T-cell (primary cell): ENCODE data around the gene ATP5MC2. TPM values are rescaled to one million over a fixed set of nuclear protein-coding genes. Genes with fewer than 3 reads are reported as not detected.

Experiments
- ATAC-seq, 4 experiments: fragments of 200-7000 bp in 3 of 4; fragments of 150-1000 bp in 1 of 4; cut with Tn5 transposase; replicated peaks in 1 of 4; 1 replicate in 3 of 4; 2 replicates in 1 of 4; pipeline ENCODE4 v1.10.0; 2021; ENCODE audit warnings: moderate library complexity in 3 of 4, mild to moderate bottlenecking in 2 of 4, moderate number of reproducible peaks in 1 of 4
- CTCF ChIA-PET, 2 donors: fragments of 300-600 bp; sonication (Branson Sonifier 250); formaldehyde crosslinking; loops; one replicate each; lab custom pipeline; 2022; ENCODE audit warnings: antibody characterized with exemption in 2 of 2; lab: Charles Lee
- POLR2A ChIA-PET, 2 donors: fragments of 300-600 bp; sonication (Branson Sonifier 250); formaldehyde crosslinking; loops; one replicate each; lab custom pipeline; 2022; ENCODE audit warnings: antibody characterized with exemption in 2 of 2; lab: Charles Lee
- DNase-seq, 35 experiments: peaks; one replicate each; pipeline versions ENCODE4 v3.0.0 to v3.0.0-alpha.2; 2013 to 2023
- H3K27ac ChIP-seq: one replicate; pipeline ENCODE4 v1.5.1; 2013; ENCODE audit warnings: low read length
- H3K27me3 ChIP-seq, 2 experiments: replicated peaks in 1 of 2; 1 replicate in 1 of 2; 2 replicates in 1 of 2; pipeline versions ENCODE4 v1.6.1 to v1.7.0; 2013; ENCODE audit warnings: low read length in 1 of 2, mixed read lengths in 1 of 2; ENCODE audit not compliant: control insufficient read depth in 2 of 2, insufficient read depth in 2 of 2; ENCODE audit errors: extremely low read depth in 1 of 2
- H3K36me3 ChIP-seq, 2 donors: 1 replicate in 1 of 2; 2 replicates in 1 of 2; pipeline versions ENCODE4 v1.6.1 to v1.7.0; 2013; ENCODE audit warnings: low read length in 1 of 2; ENCODE audit not compliant: control insufficient read depth in 2 of 2, insufficient read depth in 1 of 2; ENCODE audit errors: extremely low read depth in 1 of 2
- H3K4me1 ChIP-seq, 2 experiments: 1 replicate in 1 of 2; 2 replicates in 1 of 2; pipeline versions ENCODE4 v1.6.1 to v1.7.0; 2013; ENCODE audit warnings: low read length in 2 of 2, mixed read lengths in 1 of 2; ENCODE audit not compliant: insufficient read depth in 2 of 2, control insufficient read depth in 1 of 2; ENCODE audit errors: extremely low read depth in 1 of 2
- H3K4me3 ChIP-seq, 2 donors: 1 replicate in 1 of 2; 2 replicates in 1 of 2; pipeline versions ENCODE4 v1.5.1 to v1.7.0; 2013; ENCODE audit warnings: mild to moderate bottlenecking in 2 of 2, low read length in 1 of 2, moderate library complexity in 1 of 2; ENCODE audit not compliant: control insufficient read depth in 1 of 2; ENCODE audit errors: extremely low read depth in 1 of 2
- H3K9me3 ChIP-seq: 2 replicates; pipeline ENCODE4 v1.7.0; 2013
- H3K27ac Mint-ChIP-seq, 2 donors: one replicate each; pipeline ENCODE4 v1.8.0; 2020 to 2021; ENCODE audit warnings: mild to moderate bottlenecking in 2 of 2, mixed read lengths in 2 of 2
- H3K27me3 Mint-ChIP-seq, 2 donors: one replicate each; pipeline ENCODE4 v1.8.0; 2021 to 2022; ENCODE audit warnings: mixed read lengths in 2 of 2
- H3K36me3 Mint-ChIP-seq: one replicate; pipeline ENCODE4 v1.8.0; 2021; ENCODE audit warnings: mixed read lengths
- H3K4me1 Mint-ChIP-seq, 3 donors: one replicate each; pipeline ENCODE4 v1.8.0; 2020 to 2022; ENCODE audit warnings: mixed read lengths in 3 of 3, mild to moderate bottlenecking in 1 of 3
- H3K4me3 Mint-ChIP-seq, 3 donors: one replicate each; pipeline ENCODE4 v1.8.0; 2020 to 2022; ENCODE audit warnings: mild to moderate bottlenecking in 3 of 3, mixed read lengths in 3 of 3, moderate library complexity in 3 of 3
- H3K9me3 Mint-ChIP-seq, 3 donors: one replicate each; pipeline ENCODE4 v1.8.0; 2020 to 2022; ENCODE audit warnings: mixed read lengths in 3 of 3
- WGBS: methylation state at CpG from one replicate; pipeline ENCODE4 v1.1.5; 2013; ENCODE audit warnings: missing lambda C conversion rate; ENCODE audit not compliant: insufficient coverage; 5-methylcytosine and 5-hydroxymethylcytosine counted together
- total RNA-seq, 35 experiments: library from RNA in 6 of 35; stranded (reverse) in 6 of 35; fragments of 120-200 nt in 1 of 35; gene quantifications; one replicate each; pipeline versions ENCODE4 v1.2.1 to v1.2.4 and lab custom pipeline; 2013 to 2026

The ATP5MC2 gene
- total RNA-seq, 5 donors from 2014 or later (not counting 1 experiment from before 2014, with no cell fraction given), result 223 to 283 (median 251) TPM

- no CpG with 5 or more reads among the region's 4 CpGs for WGBS
- Histone ChIP-seq H3K27me3 (no peaks in the 10 kb centered on the region), H3K4me1 (no peaks in the 10 kb centered on the region), H3K4me3 (no peak overlapping the region), H3K9me3 (no peaks in the 10 kb centered on the region), H3K36me3 (peaks cover under 1 to 48% of the 10 kb centered on the region in 2 donors), H3K27ac (no peak overlapping the region)
- Mint-ChIP-seq H3K4me3 (no peak overlapping the region), H3K27me3 (no peaks in the 10 kb centered on the region), H3K27ac (no peak overlapping the region), H3K9me3 (no peaks in the 10 kb centered on the region), H3K4me1 (no peaks in the 10 kb centered on the region), H3K36me3 (peaks cover 50% of the 10 kb centered on the region)
- CTCF ChIA-PET, result interaction anchor here in 1 of 2 donors (0.6 to 1.2 kb wide), 3 partner anchors 16 to 57 kb away, joined by 3 to 4 read pairs (median 3); no protein-coding TSS in a partner anchor
- DNase-seq (no peak), ATAC-seq (no peak)
- POLR2A ChIA-PET, result no interaction called here
These were observed 38.1 kb upstream of the ATP5MC2 start for GRCh38 chr12:53714004-53714403.

DNA sequence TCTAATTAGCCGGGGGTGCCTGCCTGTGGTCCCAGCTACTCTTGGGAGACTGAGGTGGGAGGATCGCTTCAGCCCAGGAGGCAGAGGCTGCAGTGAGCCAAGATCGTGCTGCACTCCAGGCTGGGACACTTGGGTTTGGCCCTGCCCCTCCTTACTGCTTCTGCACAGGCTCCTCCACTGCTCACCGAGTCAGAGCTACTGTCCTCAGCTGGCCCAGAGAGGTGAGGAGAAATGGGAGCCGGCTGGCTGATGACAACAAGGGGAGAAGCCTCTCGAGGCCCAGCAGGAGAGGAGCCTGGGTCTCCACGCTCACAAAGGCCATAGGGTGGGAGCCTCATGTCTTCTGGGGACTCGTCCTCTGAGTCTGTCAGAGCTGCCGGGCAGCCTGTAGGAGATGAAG lies 37.6 kb upstream of the ATP5MC2 start:
- CTCF ChIA-PET, result interaction anchor here (0.5 to 1.2 kb wide), 5 partner anchors 17 to 342 kb away, joined by 3 to 4 read pairs (median 3); no protein-coding TSS in a partner anchor
- no peaks in the 10 kb centered on the region for H3K4me1 ChIP-seq
- DNase-seq (no peak), ATAC-seq (no peak)
- Mint-ChIP-seq H3K4me1 (no peaks in the 10 kb centered on the region), H3K9me3 (no peaks in the 10 kb centered on the region), H3K36me3 (peaks cover 50% of the 10 kb centered on the region), H3K4me3 (no peak overlapping the region), H3K27me3 (no peaks in the 10 kb centered on the region), H3K27ac (no peak overlapping the region)
- no peaks in the 10 kb centered on the region for H3K27me3 ChIP-seq
- no peak overlapping the region for H3K4me3 ChIP-seq
- H3K27ac ChIP-seq, result no peak overlapping the region
- peaks cover 0 to 48% of the 10 kb centered on the region in 2 donors for H3K36me3 ChIP-seq
- POLR2A ChIA-PET, result no interaction called here
- 90% methylated on average over 5 of the region's 9 CpGs for WGBS
- no peaks in the 10 kb centered on the region for H3K9me3 ChIP-seq

- no peak overlapping the region for H3K4me3 Mint-ChIP-seq
- Histone ChIP-seq H3K4me1 (no peaks in the 10 kb centered on the region), H3K9me3 (no peaks in the 10 kb centered on the region), H3K36me3 (peaks cover 0 to 39% of the 10 kb centered on the region in 2 donors), H3K27ac (no peak overlapping the region), H3K4me3 (no peak overlapping the region), H3K27me3 (peaks cover 0 to 4% of the 10 kb centered on the region in 2 experiments)
- H3K27me3 Mint-ChIP-seq, result peaks cover 4 to 6% of the 10 kb centered on the region in 2 donors
- no peak overlapping the region for H3K27ac Mint-ChIP-seq
- H3K4me1 Mint-ChIP-seq, result no peaks in the 10 kb centered on the region
- CTCF ChIA-PET, result no interaction called here
- peaks cover 46% of the 10 kb centered on the region for H3K36me3 Mint-ChIP-seq
- ATAC-seq (no peak), DNase-seq (no peak)
- POLR2A ChIA-PET, result no interaction called here
- 97% methylated on average over 4 of the region's 8 CpGs for WGBS
- H3K9me3 Mint-ChIP-seq, result no peaks in the 10 kb centered on the region
These were observed 36.3 kb upstream of the ATP5MC2 start for GRCh38 chr12:53712059-53712643.

- Mint-ChIP-seq H3K4me3 (no peak overlapping the region), H3K4me1 (no peaks in the 10 kb centered on the region), H3K27ac (no peak overlapping the region), H3K36me3 (peaks cover 36% of the 10 kb centered on the region), H3K9me3 (no peaks in the 10 kb centered on the region), H3K27me3 (peaks cover 14 to 22% of the 10 kb centered on the region in 2 donors)
- Histone ChIP-seq H3K27ac (no peak overlapping the region), H3K4me3 (no peak overlapping the region), H3K36me3 (peaks cover 0 to 24% of the 10 kb centered on the region in 2 donors), H3K9me3 (no peaks in the 10 kb centered on the region), H3K4me1 (no peaks in the 10 kb centered on the region), H3K27me3 (peaks cover 4 to 21% of the 10 kb centered on the region in 2 experiments)
- 82% methylated on average over 5 of the region's 6 CpGs for WGBS
- ChIA-PET POLR2A (no interaction called here), CTCF (interaction anchor here in 1 of 2 donors (1.3 kb wide), 1 partner anchor 36 kb away, joined by 3 read pairs; no protein-coding TSS in a partner anchor)
- DNase-seq (no peak), ATAC-seq (no peak)
These were observed 34.2 kb upstream of the ATP5MC2 start for GRCh38 chr12:53710091-53710490.

DNA sequence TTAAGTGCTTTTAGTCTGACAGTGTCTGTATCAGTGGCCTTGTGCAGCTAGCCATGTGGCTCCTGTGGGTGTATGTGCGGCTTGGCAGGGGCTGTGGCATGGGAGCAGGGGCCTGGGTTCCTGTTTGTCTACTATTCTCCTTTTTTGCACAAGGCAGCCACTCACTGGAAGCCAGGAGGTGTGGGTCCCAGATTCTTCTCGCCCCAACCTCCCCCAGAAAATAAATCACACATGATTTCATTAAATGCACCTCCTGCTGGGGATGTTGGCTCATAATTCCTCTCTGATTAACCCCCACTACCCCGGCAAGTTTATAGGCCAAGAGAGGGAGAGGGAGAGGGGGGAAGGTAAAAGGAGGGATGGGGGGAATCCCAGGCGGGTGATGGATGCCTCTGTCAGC lies 33.8 kb upstream of the ATP5MC2 start:
- H3K9me3 Mint-ChIP-seq, result no peaks in the 10 kb centered on the region
- peaks cover 32% of the 10 kb centered on the region for H3K36me3 Mint-ChIP-seq
- H3K27me3 Mint-ChIP-seq, result peaks cover 16 to 26% of the 10 kb centered on the region in 2 donors
- ChIA-PET CTCF (no interaction called here), POLR2A (no interaction called here)
- Histone ChIP-seq H3K9me3 (no peaks in the 10 kb centered on the region), H3K27ac (no peak overlapping the region), H3K36me3 (peaks cover 0 to 19% of the 10 kb centered on the region in 2 donors), H3K4me3 (no peak overlapping the region), H3K27me3 (peaks cover 4 to 23% of the 10 kb centered on the region in 2 experiments), H3K4me1 (no peaks in the 10 kb centered on the region)
- H3K4me1 Mint-ChIP-seq, result no peaks in the 10 kb centered on the region
- H3K4me3 Mint-ChIP-seq, result no peak overlapping the region
- DNase-seq (no peak), ATAC-seq (no peak)
- H3K27ac Mint-ChIP-seq, result no peak overlapping the region
- WGBS, result no CpG with 5 or more reads among the region's 4 CpGs

DNA sequence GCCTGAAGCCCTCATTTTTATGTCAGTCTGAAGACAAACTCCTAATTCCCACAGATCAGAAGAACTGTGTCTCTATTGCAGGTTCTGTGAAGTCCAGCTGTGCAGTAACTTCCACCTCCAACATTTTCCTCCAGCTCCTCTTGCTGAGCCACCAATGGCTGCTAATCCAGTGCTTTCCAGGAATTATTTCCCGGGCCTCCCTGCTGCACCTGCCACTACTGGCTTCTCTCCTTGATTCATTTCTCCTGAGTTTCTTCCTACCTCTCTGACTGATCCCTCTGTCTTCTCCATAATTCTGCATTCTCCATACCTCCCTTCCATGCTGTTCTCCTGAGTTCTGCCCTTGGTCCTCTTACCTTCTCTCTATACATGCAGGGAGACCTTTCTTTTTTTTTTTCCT lies 30.2 kb upstream of the ATP5MC2 start:
- Mint-ChIP-seq H3K4me3 (no peak overlapping the region), H3K9me3 (no peaks in the 10 kb centered on the region), H3K27ac (no peak overlapping the region), H3K27me3 (peaks cover 43 to 60% of the 10 kb centered on the region in 2 donors), H3K36me3 (no peaks in the 10 kb centered on the region), H3K4me1 (peaks cover 0 to 6% (median 0%) of the 10 kb centered on the region in 3 donors)
- H3K4me1 ChIP-seq, result no peaks in the 10 kb centered on the region
- H3K27me3 ChIP-seq, result peaks cover 19 to 44% of the 10 kb centered on the region in 2 experiments
- no peak overlapping the region for H3K27ac ChIP-seq
- no peaks in the 10 kb centered on the region for H3K36me3 ChIP-seq
- DNase-seq (no peak), ATAC-seq (no peak)
- CTCF ChIA-PET, result interaction anchor here in 1 of 2 donors (1.5 to 1.7 kb wide), 2 partner anchors 37 to 40 kb away, joined by 6 to 7 read pairs; no protein-coding TSS in a partner anchor
- no peak overlapping the region for H3K4me3 ChIP-seq
- H3K9me3 ChIP-seq, result no peaks in the 10 kb centered on the region
- WGBS, result 67% methylated on average over 1 of the region's 1 CpG
- POLR2A ChIA-PET, result interaction anchor here in 1 of 2 donors (0.7 kb wide), 1 partner anchor 10 kb away, joined by 3 read pairs; no protein-coding TSS in a partner anchor
